Muscle layer of colon (tissue), 2 donors: ENCODE data around the gene NPDC1.
"Not testable (repeated sequence)": the region's sequence is repeated elsewhere in the genome, so short reads cannot be mapped to it uniquely, and the experiment has no call there.

Source experiments
- H3K27ac ChIP-seq: one replicate; pipeline ENCODE4 v1.7.0; 2013; ENCODE audit warnings: low read depth, mild to moderate bottlenecking, low read length, moderate library complexity
- H3K27me3 ChIP-seq, 2 donors: one replicate each; pipeline ENCODE4 v1.7.0; 2013; ENCODE audit warnings: low read length in 2 of 2, mild to moderate bottlenecking in 2 of 2; ENCODE audit not compliant: insufficient read depth in 2 of 2, control insufficient read depth in 1 of 2
- H3K36me3 ChIP-seq: one replicate; pipeline ENCODE4 v1.7.0; 2013; ENCODE audit warnings: mild to moderate bottlenecking, low read length; ENCODE audit not compliant: insufficient read depth
- H3K4me1 ChIP-seq: one replicate; pipeline ENCODE4 v1.7.0; 2013; ENCODE audit warnings: mild to moderate bottlenecking, low read length; ENCODE audit not compliant: insufficient read depth
- H3K4me3 ChIP-seq, 2 donors: one replicate each; pipeline ENCODE4 v1.7.0; 2013; ENCODE audit warnings: low read length in 2 of 2, low read depth in 1 of 2, mild to moderate bottlenecking in 1 of 2, moderate library complexity in 1 of 2
- H3K9ac ChIP-seq: one replicate; pipeline ENCODE4 v1.7.0; 2013; ENCODE audit warnings: low read length
- H3K9me3 ChIP-seq: one replicate; pipeline ENCODE4 v1.7.0; 2013; ENCODE audit warnings: mild to moderate bottlenecking, low read length
- donor health status: abdominal sarcoma.
- donor health status: Adenocarcinoma of cecum.

Gene NPDC1

DNA sequence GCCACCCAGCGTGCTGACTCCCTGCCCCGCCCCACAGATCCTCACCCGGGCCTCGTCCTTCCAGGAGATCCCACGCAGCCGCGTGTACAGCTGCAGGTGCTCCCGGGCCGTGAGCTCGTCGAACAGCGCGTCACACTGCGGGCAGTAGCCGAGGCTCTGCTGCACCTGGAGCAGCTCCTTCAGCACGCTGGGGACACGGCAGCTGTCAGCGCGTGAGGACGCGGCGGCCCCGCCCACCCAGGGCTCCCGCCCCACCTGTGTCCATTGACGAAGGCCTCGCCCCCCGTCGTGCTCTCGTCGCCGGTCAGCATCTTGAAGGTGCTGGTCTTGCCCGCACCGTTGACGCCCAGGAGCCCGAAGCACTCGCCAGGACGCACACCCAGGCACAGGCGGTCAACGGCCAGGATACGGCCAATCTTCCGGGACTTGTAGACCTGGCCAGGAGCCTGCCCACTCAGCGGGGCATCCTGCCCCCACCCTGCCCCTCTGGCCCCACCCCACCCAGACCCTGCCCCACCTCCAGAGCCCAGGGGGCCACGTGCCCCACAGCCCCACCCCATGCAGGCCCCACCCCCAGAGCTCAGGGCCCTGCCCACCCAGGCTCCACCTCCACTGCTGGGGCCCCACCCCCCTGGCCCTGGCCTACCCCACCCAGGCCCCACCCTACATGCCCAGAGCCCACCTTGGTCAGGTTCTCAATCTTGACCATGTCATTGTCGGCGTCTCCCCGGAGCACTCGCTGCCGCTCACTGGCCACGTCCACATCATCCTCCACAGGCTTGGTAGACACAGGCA lies 35.8 kb downstream of the NPDC1 start:
- H3K36me3 ChIP-seq = peaks cover 9% of the 10 kb centered on the region

DNA sequence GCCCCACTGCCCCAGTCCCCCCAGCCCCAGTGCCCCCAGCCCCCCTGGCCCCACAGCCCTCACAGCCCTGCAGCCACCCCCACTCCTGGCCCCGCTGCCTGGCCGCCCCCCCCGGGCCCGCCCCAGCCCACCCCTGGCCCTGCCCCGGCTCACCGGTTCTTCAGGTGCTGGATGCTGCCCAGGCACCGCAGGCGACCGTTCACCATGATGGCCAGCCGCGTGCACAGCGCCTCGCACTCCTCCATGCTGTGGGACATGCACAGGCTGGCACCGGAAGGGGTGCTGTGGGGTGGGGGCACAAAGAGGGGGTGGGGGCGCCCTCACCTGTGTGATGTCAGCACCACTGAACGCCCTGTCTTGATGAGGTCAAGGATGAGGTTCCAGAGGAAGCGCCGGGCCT lies 36.8 kb downstream of the NPDC1 start:
- Histone ChIP-seq H3K36me3 (peaks cover 9% of the 10 kb centered on the region), H3K27ac (no peak overlapping the region), H3K9ac (no peak overlapping the region), H3K9me3 (no peaks in the 10 kb centered on the region), H3K27me3 (no peaks in the 10 kb centered on the region), H3K4me3 (no peak overlapping the region), H3K4me1 (no peaks in the 10 kb centered on the region)

More for the DNA sequence above, 35.8 kb downstream of the NPDC1 start:
- Histone ChIP-seq H3K9me3 (no peaks in the 10 kb centered on the region), H3K4me1 (no peaks in the 10 kb centered on the region), H3K4me3 (no peak overlapping the region), H3K9ac (no peak overlapping the region), H3K27ac (no peak overlapping the region), H3K27me3 (no peaks in the 10 kb centered on the region)

DNA sequence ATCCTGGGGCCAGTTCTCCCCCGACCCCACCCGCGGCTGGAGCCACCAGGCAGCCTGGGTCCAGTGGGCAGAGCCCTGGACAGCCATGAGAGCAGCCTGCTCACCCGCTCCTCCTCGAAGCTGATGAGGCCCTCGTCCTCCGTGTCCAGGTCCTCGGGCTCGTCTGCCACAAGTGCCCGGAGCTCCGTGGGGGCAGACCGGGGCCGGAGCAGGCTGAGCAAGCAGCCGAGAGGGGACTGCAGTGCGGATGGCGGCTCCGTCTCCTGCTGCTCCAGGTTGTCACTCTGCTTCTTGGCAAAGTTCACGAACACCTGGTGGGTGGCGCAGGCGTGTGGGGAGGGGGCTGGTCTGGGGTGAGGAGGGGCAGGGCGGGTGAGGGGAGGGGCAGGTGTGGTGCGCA lies 37.7 kb downstream of the NPDC1 start:
- Histone ChIP-seq H3K9ac (no peak overlapping the region), H3K9me3 (no peaks in the 10 kb centered on the region), H3K27ac (no peak overlapping the region), H3K36me3 (peaks cover 9% of the 10 kb centered on the region), H3K4me1 (no peaks in the 10 kb centered on the region), H3K4me3 (no peak overlapping the region), H3K27me3 (no peaks in the 10 kb centered on the region)

DNA sequence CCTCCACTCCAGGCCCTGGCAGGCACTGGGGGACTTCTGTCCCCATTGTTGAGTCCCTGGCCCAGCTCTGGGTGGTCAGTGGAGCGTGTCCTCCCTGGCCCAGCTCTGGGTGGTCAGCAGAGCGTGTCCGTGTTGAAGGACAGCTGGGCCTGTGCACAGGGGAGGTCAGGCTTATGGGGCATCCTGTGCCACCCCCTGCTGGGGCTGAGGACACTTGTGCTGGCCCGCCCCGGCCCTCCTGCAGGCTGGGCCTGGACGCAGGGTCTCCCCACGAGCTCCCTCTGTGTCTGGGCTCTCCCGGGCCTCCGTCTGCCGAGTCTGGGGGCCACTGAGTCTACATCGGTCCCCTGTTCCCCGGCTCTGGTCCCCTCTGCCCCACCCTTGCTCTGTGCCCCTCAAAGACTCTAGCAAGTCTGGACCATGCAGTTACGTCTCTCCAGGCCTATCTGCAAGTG lies 38.1 kb downstream of the NPDC1 start:
- Histone ChIP-seq H3K27me3 (no peaks in the 10 kb centered on the region), H3K27ac (no peak overlapping the region), H3K9ac (no peak overlapping the region), H3K4me1 (no peaks in the 10 kb centered on the region), H3K9me3 (no peaks in the 10 kb centered on the region), H3K4me3 (no peak overlapping the region), H3K36me3 (peaks cover 9% of the 10 kb centered on the region)

DNA sequence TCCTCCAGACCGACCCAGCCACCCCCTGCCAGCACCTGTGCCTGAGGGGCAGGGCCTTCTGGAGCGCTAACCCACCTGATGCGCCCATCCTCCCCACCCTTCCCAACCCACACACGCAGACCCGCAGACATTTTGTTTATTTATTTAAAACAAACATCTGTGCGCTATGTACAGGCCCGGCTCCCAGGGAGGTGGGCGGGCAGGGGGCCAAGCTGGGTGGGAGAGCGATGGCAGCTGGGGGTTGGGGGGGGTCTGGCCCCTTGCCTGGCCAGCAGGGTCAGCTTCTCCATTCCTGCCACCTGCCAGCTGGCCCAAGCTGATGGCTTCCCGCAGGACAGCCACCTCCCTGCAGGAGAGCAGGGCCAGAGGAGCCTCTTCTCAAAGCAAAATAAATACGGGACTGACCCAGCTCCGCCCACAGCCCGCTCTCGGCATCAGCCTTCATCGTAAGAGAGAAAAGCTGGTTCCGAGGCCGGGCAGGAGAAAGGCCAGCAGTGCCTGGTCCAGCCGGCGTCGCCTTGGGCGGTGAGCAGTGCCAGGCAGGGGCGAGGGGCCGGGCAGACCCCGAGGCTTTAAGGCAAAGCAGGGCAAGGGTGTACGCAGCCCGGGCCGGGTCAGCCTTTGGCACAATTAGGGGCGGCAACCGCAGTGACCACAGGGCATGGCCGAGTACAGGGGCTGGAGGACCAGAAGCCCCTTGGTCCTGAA lies 38.7 kb downstream of the NPDC1 start:
- no peak overlapping the region for H3K9ac ChIP-seq
- H3K36me3 ChIP-seq = peaks cover 9% of the 10 kb centered on the region
- H3K27ac ChIP-seq = no peak overlapping the region

DNA sequence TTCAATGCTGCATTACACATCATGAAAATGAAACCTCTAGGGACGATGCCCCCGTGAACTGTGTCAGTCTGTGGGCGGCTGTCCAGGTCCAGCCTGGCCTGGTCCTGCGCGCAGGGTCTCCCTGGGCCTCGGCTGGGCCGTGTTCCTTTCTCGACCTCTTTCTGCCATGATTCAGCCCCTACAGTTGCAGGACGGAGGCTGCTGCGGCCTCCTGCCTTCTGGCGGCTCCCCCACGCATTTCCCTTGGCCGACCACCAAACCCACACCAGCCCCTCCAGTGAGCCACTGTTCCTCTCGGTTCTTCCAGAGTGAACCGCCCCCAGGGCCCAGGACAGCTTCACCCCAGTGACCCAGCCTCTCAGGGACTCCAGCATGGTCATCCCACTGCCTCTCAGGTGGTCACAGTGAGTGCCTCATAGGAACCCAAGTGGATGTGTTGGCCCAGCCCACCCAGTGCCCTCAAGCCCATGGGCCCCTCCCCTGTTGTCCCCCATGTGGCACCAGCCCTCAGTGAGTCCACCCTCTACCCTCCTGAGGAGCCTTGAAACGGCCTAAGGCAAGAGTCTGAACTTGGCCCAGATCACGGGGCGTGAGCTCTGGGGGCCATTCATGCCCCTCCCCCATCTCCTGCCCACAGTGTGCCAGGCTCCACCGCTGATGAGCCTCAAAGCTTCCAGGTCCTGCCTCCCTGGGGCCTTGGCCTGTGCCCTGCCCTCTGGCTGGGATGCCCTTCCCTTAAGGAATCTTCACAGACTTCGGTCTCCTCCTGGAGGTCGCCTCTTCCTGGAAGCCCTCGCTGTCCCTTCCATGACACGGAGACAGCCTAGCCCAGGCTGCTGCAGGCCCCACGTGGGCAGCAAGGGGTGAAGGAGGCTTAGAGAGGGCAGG lies 39.6 kb downstream of the NPDC1 start:
- Histone ChIP-seq H3K27ac (no peak overlapping the region), H3K9ac (no peak overlapping the region), H3K36me3 (peaks cover 3% of the 10 kb centered on the region), H3K27me3 (no peaks in the 10 kb centered on the region), H3K9me3 (no peaks in the 10 kb centered on the region), H3K4me1 (no peaks in the 10 kb centered on the region), H3K4me3 (no peak overlapping the region)

More for the DNA sequence above, 38.7 kb downstream of the NPDC1 start:
- no peaks in the 10 kb centered on the region for H3K4me1 ChIP-seq
- H3K9me3 ChIP-seq = no peaks in the 10 kb centered on the region
- no peak overlapping the region for H3K4me3 ChIP-seq
- H3K27me3 ChIP-seq = no peaks in the 10 kb centered on the region

DNA sequence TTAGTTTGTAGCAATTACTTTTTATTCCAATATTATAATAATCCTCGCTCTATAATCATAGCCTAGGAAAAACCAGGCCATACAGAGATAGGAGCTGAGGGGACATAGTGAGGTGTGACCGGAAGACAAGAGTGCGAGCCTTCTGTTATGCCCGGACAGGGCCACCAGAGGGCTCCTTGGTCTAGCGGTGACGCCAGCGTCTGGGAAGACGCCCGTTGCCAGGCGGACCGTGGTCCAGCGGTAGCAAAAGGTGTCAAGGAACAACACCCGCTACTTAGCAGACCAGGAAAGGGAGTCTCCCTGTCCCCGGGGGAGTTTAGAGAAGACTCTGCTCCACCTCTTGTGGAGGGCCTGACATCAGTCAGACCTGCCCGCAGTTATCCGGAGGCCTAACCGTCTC lies 41.7 kb downstream of the NPDC1 start:
- not testable (repeated sequence) for H3K4me1 ChIP-seq, H3K4me3 ChIP-seq, H3K9ac ChIP-seq, H3K9me3 ChIP-seq, H3K27me3 ChIP-seq, H3K27ac ChIP-seq, H3K36me3 ChIP-seq

DNA sequence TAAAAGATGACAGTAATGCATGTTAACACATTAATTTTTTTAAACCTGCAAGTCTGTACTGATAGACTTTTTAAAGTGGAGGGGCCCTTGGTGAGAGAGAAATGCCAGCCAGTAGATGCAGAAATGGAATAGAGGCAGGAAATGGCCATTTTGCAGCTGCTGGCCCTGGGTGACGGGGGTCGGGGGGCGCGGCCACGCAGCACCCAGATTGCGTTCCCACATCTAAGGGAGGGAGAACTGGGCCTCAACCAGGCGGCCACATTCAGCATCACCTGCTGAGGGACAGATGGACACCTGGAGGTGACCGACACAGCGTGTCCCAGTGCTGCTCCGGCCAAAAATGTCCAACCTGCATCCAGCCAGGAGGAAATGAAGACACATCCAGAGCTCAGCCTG lies 43.3 kb downstream of the NPDC1 start:
- Histone ChIP-seq H3K4me3 (no peak overlapping the region), H3K4me1 (no peaks in the 10 kb centered on the region), H3K27me3 (no peaks in the 10 kb centered on the region), H3K9ac (no peak overlapping the region), H3K36me3 (no peaks in the 10 kb centered on the region), H3K27ac (no peak overlapping the region), H3K9me3 (no peaks in the 10 kb centered on the region)

DNA sequence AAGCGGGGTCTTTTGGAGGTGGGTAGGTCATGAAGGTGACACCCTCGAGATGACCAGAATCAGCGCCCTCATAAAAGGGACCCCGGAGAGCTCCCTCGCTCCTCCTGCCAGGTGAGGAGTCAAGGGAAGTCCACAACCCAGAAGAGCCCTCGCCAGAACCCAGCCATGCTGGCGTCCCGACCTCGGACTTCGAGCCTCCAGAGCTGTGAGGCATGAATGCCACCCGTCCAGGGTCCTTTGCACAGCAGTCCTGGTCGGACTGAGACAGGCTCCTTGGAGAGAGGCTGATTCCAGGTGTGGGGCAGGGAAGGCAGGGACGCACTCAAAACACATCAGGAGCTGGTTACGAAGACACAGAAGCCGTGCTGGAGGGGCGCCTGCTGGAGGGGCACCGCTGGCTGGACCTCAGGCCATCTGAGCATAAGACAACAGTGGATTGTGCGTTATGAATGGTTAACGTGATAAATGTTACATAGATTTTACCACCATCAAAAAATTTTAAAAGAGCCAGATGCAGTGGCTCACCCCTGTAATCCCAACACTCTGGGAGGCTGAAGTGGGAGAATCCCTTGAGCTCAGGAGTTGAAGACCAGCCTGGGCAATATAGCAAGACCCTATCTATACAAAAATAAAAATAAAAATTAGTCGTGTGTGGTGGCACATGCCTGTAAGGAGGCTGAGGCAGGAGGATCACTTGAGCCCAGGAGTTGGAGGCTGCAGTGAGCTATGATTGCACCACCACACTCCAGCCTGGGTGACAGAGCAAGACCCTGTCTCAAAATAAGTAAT lies 43.9 kb downstream of the NPDC1 start:
- Histone ChIP-seq H3K9me3 (no peaks in the 10 kb centered on the region), H3K4me3 (no peak overlapping the region), H3K9ac (no peak overlapping the region), H3K4me1 (no peaks in the 10 kb centered on the region), H3K27me3 (peaks cover 3 to 5% of the 10 kb centered on the region in 2 donors), H3K27ac (no peak overlapping the region), H3K36me3 (no peaks in the 10 kb centered on the region)

DNA sequence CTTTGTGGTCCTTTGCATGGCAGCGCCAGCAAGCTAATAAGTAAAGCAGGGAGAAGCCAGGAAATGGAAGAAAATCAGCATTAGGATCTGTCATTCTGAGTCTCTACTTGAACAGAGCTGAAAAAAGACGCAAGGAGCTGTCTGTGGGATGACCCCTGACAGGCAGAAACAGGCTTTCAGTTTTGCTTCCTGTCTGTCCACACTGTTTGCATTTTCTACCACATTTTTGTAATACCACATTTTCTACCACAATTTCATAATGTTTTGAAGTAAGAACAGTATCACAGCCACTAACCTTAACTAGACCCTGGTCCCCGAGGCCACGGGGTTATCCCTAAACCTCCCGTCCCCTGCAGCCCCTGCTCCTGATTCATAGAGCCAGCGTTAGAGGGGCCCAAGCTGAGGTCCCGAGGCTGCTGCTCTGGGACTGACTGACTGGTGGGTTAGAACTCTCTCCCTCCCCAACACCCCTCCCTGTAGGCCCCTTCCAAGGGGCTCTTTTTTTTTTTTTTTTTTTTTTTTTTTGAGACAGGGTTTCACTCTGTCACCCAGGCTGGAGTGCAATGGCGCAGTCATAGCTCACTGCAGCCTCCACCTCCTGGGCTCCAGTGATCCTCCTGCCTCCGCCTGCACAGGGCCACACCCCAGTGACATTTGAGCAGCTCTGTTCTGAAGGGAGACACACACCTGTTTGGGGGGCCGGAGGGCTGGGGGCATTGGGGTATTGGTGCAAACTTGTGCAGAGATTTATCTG lies 45.6 kb downstream of the NPDC1 start:
- Histone ChIP-seq H3K4me1 (peaks cover 6% of the 10 kb centered on the region), H3K27ac (no peak overlapping the region), H3K9ac (no peak overlapping the region), H3K27me3 (peaks cover 13 to 22% of the 10 kb centered on the region in 2 donors), H3K36me3 (no peaks in the 10 kb centered on the region), H3K9me3 (no peaks in the 10 kb centered on the region), H3K4me3 (no peak overlapping the region)
